ENCODE data around the gene BABAM2.
"Not testable (repeated sequence)": the region's sequence is repeated elsewhere in the genome, so short reads cannot be mapped to it uniquely, and the experiment has no call there.

The BABAM2 gene

DNA sequence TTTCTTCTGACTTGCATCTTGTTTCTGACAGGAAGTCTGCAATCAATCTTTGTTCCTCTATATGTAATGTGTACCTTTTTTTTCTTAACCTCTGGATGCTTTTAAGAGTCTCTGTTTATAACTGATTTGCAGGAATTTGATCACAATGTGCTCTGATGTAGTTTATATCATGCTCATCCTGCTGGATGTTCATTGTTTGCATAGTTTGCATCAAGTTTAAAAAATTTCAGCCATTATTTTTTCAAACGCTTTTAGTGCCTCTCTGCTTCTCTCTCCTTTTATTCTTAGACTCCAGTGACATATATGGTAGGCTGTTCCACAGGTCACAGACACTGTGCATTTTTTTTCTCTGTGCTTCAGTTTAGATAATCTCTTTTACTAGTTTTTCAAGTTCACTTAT is 24.3 kb upstream of the BABAM2 start:
- no peak for DNase-seq (ENCODE audit: extremely low read depth, low read depth)

DNA sequence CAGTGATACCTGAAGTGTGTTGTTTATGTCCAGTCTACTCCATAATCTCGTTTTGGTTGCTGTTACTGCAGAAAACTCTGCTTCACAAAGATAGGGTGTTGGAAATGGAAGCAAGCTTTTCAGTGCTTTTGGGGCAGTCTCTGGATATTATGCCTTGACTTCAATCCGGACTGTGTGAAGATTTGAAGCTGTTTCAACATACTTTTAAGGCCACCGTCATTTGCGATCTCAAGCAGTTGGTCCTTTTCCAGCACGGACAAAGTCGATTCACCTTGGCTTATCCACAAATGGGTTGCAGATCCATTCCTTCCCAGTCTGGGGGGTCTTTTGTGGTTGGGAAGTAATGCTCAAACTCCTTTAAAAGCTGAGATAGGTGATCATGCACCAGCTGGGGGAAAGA is 20.8 kb upstream of the BABAM2 start:
- TF ChIP-seq, protein P1, sequence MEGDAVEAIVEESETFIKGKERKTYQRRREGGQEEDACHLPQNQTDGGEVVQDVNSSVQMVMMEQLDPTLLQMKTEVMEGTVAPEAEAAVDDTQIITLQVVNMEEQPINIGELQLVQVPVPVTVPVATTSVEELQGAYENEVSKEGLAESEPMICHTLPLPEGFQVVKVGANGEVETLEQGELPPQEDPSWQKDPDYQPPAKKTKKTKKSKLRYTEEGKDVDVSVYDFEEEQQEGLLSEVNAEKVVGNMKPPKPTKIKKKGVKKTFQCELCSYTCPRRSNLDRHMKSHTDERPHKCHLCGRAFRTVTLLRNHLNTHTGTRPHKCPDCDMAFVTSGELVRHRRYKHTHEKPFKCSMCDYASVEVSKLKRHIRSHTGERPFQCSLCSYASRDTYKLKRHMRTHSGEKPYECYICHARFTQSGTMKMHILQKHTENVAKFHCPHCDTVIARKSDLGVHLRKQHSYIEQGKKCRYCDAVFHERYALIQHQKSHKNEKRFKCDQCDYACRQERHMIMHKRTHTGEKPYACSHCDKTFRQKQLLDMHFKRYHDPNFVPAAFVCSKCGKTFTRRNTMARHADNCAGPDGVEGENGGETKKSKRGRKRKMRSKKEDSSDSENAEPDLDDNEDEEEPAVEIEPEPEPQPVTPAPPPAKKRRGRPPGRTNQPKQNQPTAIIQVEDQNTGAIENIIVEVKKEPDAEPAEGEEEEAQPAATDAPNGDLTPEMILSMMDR (IDR thresholded peaks at IDR 0.05; ENCODE audit: low read depth, low read length) = no peak
- DNase-seq (ENCODE audit: extremely low read depth, low read depth) = no peak

More for the DNA sequence above, 24.3 kb upstream of the BABAM2 start:
- TF ChIP-seq, protein P1 (IDR thresholded peaks at IDR 0.05; ENCODE audit: low read depth, low read length) = no peak

DNA sequence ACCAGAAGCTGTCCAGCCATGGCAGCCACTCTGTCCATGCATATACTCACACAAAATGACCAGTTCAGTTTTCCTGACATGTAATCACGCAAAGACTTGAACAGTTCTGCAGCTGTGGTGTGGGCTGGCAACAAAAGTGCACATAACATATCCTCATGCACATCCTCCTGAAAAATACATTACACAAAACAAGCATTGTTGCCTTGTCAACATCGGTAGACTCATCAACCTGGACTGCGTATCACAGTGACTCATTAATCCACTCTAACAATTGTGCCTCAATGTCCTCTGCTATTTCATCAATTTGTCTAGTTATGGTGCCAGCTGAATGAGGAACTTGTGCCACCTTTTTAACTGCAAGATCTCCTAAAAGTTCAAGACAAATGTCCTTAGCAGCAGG is 19.8 kb upstream of the BABAM2 start:
- TF ChIP-seq, protein P1 (IDR thresholded peaks at IDR 0.05; ENCODE audit: low read depth, low read length) = no peak
- DNase-seq (ENCODE audit: extremely low read depth, low read depth) = no peak

DNA sequence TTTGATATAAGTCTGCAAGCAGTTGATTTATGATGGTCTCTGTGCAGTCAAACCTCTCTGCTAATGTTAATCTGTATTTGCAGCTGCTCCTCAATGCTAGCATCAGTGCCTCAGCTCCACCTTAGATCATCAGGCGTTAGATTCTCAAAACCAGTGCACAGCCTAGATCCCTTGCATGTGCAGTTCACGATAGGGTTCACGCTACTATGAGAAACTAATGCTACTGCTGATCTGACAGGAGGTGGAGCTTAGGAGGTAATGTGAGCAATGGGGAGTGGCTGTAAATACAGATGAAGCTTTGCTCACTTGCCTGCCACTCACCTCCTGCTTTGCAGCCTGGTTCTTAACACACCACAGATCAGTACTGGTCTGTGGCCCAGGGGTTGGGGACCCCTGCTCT is 18.7 kb upstream of the BABAM2 start:
- no peak for DNase-seq (ENCODE audit: extremely low read depth, low read depth)
- TF ChIP-seq, protein P1 (IDR thresholded peaks at IDR 0.05; ENCODE audit: low read depth, low read length) = no peak

DNA sequence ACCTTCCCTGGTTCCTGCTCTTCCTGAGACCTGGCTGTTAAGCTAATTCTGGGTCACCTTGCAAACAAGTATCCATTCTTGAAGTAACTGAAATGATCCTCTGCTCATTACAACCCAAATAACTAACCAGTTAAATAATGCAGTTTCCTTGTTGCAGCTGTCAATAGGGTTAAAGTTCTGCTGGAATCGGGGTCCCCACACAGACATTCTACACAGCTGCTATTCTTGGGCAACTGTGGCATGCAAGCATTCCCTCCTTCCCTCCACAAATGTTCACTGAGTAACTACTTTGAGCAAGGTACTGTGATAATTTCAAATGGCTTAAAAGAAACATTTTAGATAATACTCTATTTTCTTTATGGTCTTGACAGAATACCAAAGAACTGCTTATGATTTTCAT is 17.4 kb upstream of the BABAM2 start:
- TF ChIP-seq, protein P1 (IDR thresholded peaks at IDR 0.05; ENCODE audit: low read depth, low read length) = no peak
- no peak for DNase-seq (ENCODE audit: extremely low read depth, low read depth)

DNA sequence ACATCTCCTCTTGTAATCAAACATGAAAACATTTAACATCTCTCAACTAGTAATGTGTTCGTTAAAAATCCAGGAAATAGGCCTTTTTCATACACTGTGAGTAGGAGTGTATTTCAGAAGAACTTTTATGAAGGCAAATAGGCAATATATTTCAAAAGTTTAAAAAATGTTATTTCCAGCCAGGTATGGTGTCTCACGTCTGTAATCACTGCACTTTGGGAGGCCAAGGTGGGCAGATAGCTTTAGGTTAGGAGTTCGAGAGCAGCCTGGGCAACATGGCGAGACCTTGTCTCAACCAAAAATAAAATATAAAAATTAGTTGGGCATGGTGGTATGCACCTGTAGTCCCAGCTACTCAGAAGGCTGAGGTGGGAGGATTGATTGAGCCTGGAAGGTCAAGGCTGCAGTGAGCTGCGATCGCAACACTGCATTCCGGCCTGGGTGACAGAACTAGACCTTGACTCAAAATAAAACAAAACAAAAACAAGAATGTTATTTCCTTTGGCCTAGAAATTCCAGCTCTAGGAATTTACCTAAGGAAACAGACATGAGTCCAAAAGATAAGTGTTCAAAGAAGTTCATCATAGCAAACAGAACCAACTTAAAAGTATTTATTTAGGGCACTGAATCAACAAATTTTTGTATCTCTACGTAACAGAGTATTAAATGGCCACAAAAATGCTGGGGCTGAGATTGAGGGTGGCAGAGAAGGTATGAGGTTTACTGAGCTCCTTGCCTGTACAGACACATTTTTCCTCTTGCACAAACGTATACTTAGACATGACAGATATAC is 15.2 kb upstream of the BABAM2 start:
- TF ChIP-seq, protein P1 (IDR thresholded peaks at IDR 0.05; ENCODE audit: low read depth, low read length) = no peak
- no peak for DNase-seq (ENCODE audit: extremely low read depth, low read depth)

DNA sequence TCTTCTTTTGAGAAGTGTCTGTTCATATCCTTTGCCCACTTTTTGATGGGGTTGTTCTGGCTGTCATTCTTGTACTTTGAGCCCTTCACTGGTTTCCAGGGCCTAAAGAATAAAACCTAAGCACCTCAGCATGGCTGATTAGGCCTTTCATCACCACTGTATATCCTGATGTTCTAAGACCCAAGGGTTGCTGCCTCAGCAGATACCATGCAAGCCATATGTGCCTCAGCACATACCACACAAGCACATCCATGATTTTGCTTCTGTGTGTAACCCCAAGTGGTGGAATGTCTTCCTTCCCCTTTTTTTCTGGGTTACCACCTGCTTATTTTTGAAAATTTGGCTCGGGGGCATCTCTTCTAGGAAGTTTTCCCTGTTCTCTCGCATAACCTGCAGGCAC is 11.7 kb upstream of the BABAM2 start:
- TF ChIP-seq, protein P1 (IDR thresholded peaks at IDR 0.05; ENCODE audit: low read depth, low read length) = no peak
- DNase-seq (ENCODE audit: extremely low read depth, low read depth) = no peak

DNA sequence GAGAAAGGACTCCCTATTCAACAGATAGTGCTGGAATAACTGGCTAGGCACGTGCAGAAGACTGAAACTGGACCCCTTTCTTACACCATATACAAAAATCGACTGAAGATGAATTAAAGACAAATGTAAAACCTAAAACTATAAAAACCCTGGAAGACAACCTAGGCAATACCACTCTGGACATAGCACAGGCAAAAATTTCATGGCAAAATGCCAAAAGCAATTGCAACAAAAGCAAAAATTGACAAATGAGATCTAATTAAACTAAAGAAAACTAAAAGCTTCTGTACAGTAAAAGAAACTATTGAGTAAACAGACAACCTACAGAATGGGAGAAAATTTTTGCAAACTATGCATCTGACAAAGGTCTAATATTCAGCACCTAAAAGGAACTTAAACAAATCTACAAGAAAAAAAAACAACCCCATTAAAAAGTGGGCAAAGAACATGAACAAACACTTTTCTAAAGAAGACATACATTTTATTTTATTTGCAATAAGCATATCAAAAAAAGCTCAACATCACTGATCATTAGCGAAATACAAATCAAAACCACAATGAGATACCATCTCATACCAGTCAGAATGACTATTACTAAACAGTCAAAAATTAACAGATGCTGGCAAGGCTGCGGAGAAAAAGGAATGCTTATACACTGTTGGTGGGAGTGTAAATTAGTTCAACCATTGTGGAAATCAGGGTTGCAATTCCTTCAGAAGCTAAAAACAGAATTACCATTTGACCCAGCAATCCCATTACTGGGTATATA is 8.5 kb upstream of the BABAM2 start:
- not testable (repeated sequence) for DNase-seq (ENCODE audit: extremely low read depth, low read depth)

DNA sequence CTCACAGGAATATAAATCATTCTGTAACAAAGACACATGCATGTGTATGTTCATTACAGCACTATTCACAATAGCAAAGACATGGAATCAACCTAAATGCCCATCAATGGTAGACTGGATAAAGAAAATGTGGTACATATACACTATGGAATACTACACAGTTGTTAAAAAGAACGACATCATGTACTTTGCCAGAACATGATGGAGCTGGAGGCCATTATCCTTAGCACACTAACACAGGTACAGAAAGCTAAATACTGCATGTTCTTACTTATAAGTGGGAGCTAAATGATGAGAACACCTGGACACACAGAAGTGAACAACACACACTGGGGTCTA is 8.0 kb upstream of the BABAM2 start:
- DNase-seq (ENCODE audit: extremely low read depth, low read depth) = not testable (repeated sequence)
